ENCODE data around the gene PCDHA6.

DNA sequence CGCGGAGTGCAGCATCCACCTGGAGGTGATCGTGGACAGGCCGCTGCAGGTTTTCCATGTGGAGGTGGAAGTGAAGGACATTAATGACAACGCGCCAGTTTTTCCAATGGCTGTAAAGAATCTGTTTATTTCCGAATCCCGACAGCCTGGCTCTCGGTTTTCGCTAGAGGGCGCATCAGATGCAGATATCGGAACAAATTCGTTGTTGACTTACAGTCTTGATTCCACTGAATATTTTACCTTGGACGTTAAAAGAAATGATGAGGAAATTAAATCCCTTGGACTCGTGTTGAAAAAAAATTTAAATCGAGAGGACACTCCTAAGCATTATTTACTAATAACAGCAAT is 26.3 kb upstream of the PCDHA6 start:
- TF ChIP-seq, protein P1, sequence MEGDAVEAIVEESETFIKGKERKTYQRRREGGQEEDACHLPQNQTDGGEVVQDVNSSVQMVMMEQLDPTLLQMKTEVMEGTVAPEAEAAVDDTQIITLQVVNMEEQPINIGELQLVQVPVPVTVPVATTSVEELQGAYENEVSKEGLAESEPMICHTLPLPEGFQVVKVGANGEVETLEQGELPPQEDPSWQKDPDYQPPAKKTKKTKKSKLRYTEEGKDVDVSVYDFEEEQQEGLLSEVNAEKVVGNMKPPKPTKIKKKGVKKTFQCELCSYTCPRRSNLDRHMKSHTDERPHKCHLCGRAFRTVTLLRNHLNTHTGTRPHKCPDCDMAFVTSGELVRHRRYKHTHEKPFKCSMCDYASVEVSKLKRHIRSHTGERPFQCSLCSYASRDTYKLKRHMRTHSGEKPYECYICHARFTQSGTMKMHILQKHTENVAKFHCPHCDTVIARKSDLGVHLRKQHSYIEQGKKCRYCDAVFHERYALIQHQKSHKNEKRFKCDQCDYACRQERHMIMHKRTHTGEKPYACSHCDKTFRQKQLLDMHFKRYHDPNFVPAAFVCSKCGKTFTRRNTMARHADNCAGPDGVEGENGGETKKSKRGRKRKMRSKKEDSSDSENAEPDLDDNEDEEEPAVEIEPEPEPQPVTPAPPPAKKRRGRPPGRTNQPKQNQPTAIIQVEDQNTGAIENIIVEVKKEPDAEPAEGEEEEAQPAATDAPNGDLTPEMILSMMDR (IDR thresholded peaks at IDR 0.05; ENCODE audit: low read depth, low read length) = no peak
- TF ChIP-seq EZH2phosphoT487 (IDR thresholded peaks at IDR 0.05; ENCODE audit: low read depth) = no peak
